Raji (cell line): ENCODE data around the gene CIRBP.

Experiments used
- POLR2A ChIP-seq: IDR thresholded peaks from 2 replicates; pipeline ENCODE4 v1.6.1; 2011; ENCODE audit warnings: low read depth, low read length, control low read depth; ENCODE audit not compliant: insufficient read depth

Gene CIRBP

DNA sequence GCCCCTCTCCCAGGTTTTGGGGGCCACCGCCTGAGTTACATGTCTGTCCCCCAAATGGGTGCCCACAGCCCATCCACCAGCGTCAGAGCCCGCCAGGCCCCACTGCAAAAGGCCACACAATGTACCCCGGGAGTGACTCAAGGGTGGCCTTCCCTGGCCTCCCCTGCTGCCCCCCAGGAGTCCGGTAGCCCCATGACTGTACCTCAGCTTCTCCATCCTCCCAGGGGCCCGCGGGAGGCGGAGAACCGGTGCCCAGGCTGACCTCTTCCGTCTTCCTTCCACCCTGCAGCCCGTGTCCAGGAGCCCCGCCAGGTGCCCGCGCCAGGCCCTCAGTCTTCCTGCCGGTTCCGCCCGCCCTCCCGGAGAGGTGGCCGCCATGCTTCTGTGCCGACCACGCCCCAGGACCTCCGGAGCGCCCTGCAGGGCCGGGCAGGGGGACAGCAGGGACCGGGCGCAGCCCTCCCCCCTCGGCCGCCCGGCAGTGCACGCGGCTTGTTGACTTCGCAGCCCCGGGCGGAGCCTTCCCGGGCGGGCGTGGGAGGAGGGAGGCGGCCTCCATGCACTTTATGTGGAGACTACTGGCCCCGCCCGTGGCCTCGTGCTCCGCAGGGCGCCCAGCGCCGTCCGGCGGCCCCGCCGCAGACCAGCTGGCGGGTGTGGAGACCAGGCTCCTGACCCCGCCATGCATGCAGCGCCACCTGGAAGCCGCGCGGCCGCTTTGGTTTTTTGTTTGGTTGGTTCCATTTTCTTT lies 41.7 kb upstream of the CIRBP start:
- TF ChIP-seq POLR2A: no peak

DNA sequence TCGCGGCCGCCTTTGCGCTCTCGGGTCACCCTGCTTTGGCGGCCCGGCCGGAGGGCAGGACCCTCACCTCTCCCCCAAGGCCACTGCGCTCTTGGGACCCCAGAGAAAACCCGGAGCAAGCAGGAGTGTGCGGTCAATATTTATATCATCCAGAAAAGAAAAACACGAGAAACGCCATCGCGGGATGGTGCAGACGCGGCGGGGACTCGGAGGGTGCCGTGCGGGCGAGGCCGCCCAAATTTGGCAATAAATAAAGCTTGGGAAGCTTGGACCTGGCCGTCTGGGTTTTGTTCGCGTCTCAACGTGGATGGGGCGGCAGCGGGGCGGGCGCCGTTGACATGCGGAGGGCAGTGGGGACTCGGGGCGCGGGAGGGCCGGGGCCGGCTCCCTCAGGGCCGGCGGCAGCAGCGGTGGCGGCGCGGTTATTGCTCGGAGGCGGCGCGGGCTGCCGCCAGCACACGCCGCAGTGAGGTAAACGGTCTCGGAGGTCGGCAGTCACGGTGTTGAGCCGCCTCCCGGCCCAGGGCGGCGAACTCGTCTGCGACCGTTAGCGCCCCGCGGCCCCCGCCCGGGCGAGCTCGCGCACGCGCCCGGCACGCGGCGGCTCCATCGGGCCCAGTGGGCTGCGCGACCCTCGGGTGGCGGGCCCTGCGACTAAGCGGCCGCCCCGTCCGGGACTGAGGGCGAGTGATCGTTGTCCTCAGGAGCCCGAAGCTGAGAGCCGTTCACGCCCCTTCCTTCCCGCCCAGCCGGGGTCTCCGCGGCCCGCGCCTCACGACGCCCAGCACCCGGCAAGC lies 40.8 kb upstream of the CIRBP start:
- TF ChIP-seq POLR2A: no peak

DNA sequence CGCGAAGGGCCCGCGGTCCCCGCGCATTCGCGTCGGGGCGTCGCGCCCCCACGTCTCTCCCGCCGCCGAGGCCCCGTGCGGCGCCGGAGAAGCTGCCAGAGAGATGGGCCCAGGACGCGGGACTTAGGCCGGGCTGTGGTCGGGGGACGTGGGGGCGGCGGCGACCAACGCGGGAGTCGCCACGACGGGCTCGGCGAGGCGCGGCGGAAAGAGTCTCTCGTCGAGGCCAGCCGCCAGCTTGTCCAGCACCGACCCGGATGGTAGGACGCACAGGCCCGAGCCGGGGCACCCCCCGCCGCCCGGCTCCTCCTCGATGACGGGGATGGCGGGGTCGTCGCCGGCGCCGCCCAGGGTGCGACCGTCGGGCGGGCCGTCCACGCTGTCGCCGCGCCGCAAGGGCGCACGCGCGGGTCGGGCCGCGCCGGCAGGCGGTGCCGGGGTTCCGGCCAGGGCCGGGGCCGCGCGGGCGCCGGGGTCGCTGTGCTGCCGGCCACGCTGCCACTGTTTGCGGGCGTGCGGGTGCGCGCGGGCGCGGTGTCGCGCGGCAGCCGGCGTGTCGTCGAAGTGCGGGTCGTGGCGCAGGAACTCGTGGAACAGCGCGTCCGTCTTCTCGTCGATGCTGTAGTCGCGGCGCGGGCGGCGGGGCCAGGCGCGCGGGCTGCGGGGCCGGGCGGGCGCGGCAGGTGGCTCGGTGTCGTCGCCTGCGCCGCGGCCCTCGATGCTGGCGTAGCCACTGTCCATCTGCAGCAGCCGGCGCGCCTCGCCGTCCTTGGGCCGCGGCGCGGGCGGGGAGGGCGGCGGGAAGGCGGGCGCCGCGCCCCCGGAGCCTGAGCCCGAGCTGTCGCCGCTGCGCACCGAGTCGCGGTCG lies 39.8 kb upstream of the CIRBP start:
- no peak for TF ChIP-seq POLR2A

DNA sequence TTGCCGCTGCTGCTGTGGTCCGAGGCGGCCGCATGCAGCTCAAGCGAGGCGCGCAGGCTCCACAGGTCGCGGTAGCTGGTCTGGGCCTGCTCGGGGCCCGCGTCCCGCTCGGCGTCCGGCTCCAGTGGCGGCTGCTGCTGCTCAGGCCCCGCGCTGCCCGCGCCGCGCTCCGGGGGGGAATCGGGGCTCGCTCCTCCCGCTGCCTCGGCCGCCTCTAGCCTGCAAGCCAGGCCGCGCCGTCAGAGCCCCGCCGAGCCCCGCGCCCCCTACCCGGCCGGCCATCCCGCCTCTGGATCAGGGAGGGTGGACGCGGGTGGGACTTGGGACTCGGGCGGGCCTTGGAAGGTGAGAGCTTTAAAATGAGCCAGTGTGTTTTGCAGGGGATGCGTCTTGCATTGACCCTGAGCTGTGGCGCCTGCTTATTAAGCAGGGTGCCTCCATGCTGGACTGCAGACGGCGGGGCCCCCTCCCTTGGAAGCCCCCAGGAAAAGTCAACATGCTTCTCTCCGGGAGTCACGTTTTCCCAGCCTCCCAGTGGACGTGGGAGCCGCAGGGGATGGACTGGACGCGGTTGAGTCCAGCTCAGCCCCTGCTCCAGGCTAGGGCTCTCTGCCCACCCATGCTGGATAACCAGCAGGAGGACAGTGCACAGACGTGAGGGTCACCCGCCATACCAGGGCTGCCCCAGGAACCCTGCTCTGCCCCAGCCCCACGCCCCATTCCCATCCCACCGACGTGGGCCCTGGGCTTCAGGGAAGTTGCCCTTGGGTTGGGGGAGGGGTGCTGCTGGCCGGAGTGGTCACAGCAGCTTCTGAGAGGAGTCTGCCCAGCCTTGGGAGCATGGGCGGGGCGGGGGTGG lies 39.0 kb upstream of the CIRBP start:
- TF ChIP-seq POLR2A: no peak

DNA sequence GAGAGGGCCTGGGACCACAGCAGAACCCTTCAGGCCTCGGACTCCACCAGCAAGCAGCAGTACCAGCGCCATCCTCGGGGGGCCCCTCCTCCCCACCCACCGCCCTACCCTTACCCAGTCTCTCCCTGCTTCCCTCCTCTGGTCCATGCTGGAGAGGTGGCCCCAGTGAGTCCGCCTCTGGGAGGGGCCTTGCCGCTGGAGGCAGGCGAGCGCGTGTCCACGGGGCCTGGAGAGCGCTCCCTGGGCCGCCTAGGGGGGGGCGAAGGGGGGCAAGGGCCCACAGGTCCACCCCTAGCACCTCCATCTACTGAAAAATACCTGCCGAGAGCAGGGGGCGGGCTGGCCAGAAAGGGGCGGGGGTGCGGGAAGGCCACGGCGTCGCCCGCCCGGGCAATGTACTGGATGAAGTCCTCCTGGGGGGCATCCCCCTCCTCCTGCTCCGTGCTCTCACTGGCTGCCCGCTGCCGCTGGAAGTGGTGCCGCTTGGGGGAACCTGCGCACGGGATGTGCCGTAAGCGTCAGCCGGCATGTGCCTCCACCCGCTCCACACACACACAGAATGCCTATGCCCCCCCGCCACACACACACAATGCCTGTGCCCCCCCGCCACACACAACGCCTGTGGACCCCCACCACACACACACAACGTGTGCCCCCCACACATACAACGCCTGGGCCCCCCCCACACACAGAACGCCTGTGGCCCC lies 38.2 kb upstream of the CIRBP start:
- TF ChIP-seq POLR2A: no peak

DNA sequence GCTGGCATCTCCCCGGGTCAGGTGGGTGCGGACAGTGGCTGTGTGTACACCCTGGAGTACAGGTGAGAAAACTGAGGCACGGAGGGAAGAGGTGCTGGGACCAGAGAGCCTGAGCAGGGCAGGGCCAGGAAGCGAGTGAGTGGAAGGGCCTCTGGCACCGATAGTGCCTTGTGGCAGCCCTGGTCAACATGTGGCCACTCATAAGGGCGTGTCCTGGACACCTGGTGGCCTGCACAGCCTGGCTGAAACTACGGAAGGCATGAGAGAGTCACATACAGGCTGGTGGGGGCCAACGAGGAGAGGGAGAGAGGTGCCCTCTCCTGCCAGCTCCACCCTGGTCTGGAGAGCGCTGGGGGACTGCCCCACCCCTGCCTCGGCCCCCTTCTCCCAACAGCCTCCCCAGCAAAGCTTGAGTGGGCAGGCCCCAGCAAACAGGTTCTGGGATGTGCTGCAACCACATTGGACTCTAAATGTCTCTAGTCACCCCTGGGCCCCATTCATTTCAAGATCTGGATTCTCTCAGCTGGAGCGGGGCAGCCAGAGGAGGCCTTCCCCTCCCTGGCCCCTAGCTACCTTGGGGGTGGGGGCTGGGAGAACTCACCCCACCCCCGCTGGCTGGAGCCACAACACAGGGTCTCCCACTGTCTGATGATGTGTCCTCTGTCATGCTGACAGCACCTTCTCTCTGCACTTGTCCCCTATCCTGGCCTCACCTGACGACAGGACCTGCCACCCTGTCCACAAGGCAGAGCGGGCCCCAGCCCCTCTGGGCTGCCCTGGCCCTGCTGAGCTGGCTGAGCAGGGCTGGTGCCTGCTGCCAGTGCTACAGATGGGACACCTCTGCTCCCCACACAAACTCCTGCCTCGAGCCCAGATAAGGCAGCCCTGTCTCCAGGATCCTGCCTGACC lies 37.1 kb upstream of the CIRBP start:
- no peak for TF ChIP-seq POLR2A

DNA sequence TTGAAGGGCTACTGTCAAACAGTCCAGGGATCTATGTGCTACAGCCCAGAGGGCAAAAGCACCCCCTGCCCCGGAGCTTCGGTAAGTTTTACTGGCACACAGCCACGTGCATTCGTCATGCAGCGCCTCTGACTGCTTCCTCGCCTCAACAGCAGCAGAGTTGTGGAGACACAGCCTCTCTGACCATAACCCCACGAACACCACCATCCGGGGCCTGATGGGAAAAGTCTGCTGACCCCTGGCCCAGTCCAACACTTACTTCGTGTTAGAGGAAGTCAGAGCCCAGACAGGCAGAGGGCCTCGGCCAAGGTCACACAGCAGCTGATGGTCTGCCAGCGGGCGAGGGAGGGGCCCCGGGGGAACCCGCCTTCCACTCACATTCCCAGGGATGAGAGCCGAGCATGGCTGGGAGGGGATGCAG lies 36.5 kb upstream of the CIRBP start:
- TF ChIP-seq POLR2A: no peak

DNA sequence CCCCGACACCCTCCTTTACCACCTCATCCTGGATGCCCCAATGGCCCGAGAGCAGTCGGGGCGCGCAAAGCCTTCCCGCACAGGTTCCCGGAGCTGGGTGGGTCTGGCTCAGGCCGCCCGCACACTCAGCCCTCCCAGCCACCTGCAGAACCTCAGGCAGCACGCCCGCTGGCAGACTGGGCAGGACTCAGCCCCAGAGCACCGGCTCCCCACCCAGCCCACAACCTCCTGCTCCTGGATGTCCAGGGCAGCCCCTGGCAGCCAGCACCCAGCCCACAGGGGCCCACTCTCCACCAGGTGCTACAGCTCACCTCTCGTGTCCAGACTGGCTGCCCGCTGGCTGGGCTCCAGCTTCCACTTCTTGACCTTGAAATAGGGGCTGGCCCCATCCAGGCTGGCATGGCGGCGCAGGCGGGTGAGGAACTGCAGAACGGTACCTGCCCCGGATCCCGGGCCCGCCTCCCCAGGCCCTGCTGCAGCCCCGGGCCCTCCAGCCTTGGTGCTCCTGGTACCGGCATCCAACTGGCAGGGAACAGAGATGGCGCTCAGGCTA lies 35.9 kb upstream of the CIRBP start:
- TF ChIP-seq POLR2A: no peak

DNA sequence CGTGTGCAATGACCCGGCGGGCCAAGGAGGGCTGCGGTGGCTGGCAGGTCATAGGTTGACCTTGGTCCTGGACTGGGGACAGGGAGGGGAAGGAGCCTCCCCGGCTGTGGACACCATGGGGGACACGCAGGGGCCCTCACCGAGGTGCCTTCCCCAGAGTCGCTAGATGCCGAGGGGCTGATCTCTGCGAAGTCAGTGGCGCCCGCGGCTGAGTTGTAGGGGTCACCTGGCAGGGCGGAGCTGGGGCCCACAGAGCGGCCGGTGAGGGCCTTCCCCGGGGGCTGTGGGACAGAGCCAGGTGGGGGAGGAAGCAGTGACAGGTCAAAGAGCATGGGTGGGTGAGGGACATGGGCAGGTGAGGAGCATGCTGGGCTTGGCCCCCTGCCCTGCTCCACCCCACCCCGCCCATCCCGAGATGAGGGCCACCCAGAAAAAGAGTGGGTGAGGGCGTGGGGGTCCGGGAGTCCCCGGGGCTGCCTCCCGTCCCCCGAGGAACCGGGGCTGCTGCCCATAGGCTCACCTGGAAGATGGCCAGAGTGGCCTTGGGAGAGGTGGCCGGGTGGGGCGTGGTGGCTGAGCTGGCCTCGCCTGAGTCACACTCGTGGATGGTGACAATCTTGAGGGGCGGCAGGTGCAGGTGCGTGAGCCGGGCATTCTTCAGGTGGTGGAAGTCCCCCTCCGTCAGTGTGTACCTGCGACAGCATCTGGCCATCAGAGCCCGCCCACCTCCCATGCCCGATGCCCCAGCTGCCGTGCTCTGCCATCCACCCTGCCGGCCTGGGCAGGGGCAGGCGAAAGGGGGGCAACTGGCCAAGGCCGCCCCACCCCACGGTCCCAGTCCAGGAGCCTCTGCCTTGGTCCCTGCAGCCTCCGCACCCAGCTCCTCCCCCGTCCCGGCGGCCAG lies 34.8 kb upstream of the CIRBP start:
- TF ChIP-seq POLR2A: no peak

DNA sequence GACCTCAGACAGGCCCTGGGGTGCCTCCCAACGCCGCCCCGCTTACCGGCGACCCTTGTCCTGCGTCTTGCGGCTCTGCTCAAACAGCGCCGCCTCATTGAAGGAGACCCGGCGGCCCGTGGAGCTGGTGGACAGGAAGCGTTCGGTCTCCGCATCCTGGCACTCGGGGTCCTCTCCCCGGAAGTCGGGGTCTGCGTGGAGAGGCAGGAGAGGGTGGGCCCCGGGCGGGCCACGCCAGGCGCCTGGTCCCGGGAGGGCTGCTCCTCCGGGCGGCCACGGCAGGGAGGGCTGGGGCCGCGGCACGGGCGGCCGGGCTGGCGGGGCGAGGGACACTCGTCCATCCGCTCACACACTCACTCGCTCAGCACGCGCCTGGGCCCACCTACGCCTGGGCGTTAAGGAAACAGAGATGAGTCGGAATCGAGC lies 34.2 kb upstream of the CIRBP start:
- TF ChIP-seq POLR2A: no peak

DNA sequence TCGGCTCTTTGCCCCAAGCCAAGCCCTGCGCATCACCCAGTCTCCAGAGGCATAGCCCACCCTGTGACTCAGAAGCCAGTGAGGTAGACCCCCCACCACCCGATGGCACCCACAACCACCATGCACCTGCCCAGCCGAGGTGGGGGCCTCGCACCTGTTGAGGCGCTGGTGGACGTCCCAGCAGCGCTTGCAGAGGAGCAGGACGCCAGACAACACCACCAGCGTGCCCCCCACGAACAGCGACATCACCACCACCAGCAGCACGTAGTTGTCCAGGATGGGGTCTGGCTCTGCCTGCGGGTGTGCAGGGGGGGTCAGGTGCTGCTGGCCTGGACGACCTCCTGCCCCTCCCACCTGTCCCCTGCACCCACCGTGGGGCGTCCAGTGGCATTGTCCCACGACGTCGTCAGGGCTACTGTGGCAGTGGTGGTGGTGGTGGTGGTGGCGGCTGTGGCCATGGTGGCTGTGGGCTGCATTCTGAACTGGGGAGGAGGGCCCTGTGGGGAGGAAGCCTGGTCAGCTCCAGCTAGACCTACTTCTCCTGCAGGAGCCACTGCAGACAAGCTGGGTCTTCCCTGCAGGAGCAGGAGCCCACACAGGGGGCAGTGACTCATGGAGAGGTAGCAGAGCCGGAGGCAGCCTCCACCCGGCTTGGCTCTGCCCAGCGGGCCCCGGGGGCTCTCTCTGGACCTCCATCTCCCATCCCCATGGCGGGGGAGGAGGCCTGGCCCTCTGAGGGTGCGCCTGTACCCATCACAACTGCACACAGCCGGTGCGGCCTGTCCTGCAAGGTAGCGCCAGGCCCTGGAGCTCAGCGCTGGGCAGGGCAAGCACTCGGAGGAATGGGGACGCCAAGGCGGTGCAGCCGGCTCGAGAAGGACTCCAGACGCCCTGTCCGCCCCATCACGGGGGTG lies 33.2 kb upstream of the CIRBP start:
- no peak for TF ChIP-seq POLR2A
